HL-60 (cell line): ENCODE measurements around the gene HSDL1.

Experiments
- DNase-seq, 2 experiments: peaks; one replicate each; pipeline ENCODE4 v3.0.0-alpha.2; 2010 to 2020; ENCODE audit warnings: low read depth in 1 of 2, low spot score in 1 of 2
- H3K27ac ChIP-seq: fragments of 250-450 bp; sonication (Bioruptor Pico); replicated peaks from 2 replicates; pipeline ENCODE4 v1.5.1; 2020; ENCODE audit warnings: mild to moderate bottlenecking, moderate library complexity
- H3K27me3 ChIP-seq: fragments of 250-450 bp; sonication (Bioruptor Pico); 2 replicates; pipeline ENCODE4 v1.5.1; 2021; ENCODE audit warnings: mild to moderate bottlenecking, moderate library complexity; ENCODE audit not compliant: insufficient read depth, poor library complexity, severe bottlenecking
- H3K4me3 ChIP-seq: replicated peaks from 2 replicates; pipeline ENCODE4 v1.5.1; 2011; ENCODE audit warnings: mild to moderate bottlenecking, control low read depth, low read length; ENCODE audit not compliant: insufficient read depth
- CTCF ChIP-seq: IDR thresholded peaks from one replicate; pipeline ENCODE4 v1.5.1; 2011; ENCODE audit warnings: low read length, control low read depth, inconsistent platforms; ENCODE audit not compliant: insufficient read depth
- GABPA ChIP-seq: IDR thresholded peaks from 2 replicates; pipeline ENCODE4 v1.6.1; 2012; ENCODE audit warnings: low read depth
- POLR2AphosphoS5 ChIP-seq: IDR thresholded peaks from 2 replicates; pipeline ENCODE4 v1.6.1; 2012; ENCODE audit warnings: low read depth
- SPI1 ChIP-seq: IDR thresholded peaks from 2 replicates; pipeline ENCODE4 v1.6.1; 2012; ENCODE audit warnings: low read depth, mild to moderate bottlenecking, borderline replicate concordance
- TF ChIP-seq, protein P1 (sequence below): IDR thresholded peaks from 2 replicates; pipeline ENCODE4 v1.6.1; 2012; ENCODE audit warnings: low read depth; ENCODE audit not compliant: insufficient replicate concordance

The HSDL1 gene

GRCh38 chr16:84079664-84080063, 65.3 kb downstream of the HSDL1 start:
- no peak for DNase-seq
- Histone ChIP-seq H3K4me3 (no peak overlapping the region), H3K27me3 (no peaks in the 10 kb centered on the region), H3K27ac (no peak overlapping the region)
- TF ChIP-seq, protein P1, sequence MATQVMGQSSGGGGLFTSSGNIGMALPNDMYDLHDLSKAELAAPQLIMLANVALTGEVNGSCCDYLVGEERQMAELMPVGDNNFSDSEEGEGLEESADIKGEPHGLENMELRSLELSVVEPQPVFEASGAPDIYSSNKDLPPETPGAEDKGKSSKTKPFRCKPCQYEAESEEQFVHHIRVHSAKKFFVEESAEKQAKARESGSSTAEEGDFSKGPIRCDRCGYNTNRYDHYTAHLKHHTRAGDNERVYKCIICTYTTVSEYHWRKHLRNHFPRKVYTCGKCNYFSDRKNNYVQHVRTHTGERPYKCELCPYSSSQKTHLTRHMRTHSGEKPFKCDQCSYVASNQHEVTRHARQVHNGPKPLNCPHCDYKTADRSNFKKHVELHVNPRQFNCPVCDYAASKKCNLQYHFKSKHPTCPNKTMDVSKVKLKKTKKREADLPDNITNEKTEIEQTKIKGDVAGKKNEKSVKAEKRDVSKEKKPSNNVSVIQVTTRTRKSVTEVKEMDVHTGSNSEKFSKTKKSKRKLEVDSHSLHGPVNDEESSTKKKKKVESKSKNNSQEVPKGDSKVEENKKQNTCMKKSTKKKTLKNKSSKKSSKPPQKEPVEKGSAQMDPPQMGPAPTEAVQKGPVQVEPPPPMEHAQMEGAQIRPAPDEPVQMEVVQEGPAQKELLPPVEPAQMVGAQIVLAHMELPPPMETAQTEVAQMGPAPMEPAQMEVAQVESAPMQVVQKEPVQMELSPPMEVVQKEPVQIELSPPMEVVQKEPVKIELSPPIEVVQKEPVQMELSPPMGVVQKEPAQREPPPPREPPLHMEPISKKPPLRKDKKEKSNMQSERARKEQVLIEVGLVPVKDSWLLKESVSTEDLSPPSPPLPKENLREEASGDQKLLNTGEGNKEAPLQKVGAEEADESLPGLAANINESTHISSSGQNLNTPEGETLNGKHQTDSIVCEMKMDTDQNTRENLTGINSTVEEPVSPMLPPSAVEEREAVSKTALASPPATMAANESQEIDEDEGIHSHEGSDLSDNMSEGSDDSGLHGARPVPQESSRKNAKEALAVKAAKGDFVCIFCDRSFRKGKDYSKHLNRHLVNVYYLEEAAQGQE, result no peak
- TF ChIP-seq GABPA (no peak), SPI1 (no peak)

GRCh38 chr16:84075376-84075775, 69.6 kb downstream of the HSDL1 start:
- Histone ChIP-seq H3K27me3 (no peaks in the 10 kb centered on the region), H3K27ac (no peak overlapping the region), H3K4me3 (no peak overlapping the region)
- no peak for DNase-seq
- TF ChIP-seq SPI1 (no peak), POLR2AphosphoS5 (no peak), CTCF (no peak), GABPA (no peak)
- TF ChIP-seq, protein P1, result no peak

DNA sequence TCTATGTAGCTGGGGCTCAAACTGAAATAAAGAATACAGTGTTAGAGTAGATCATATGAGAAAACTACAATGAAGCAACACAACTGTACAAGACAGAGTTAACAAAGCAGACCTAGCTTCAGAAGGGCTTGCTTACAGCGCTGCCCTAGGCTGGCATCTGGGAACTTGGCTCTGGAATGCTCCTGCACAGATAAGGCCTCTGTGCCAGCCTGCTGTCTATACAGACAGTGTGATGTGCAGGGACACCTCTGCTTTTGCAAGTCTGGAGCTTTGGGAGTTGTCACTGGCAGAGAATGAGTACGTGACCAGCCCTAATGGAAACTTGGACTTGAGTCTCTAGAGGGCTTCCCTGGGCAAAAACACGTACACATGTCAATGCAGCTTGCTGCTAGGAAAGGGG, 70.3 kb downstream of the HSDL1 start:
- H3K27ac ChIP-seq, result no peak overlapping the region
- TF ChIP-seq GABPA, result no peak
- TF ChIP-seq CTCF, result no peak
- no peak for TF ChIP-seq POLR2AphosphoS5
- no peak for TF ChIP-seq SPI1
- TF ChIP-seq, protein P1, result no peak
- DNase-seq, result no peak
- H3K27me3 ChIP-seq, result no peaks in the 10 kb centered on the region
- H3K4me3 ChIP-seq, result no peak overlapping the region
